ENCODE data around the gene MOGAT1.

- no peak for TF ChIP-seq CTCF (IDR thresholded peaks at IDR 0.05)
- no peak for TF ChIP-seq POLR2A (IDR thresholded peaks at IDR 0.05)
- TF ChIP-seq EP300 (IDR thresholded peaks at IDR 0.05), result no peak
Measured at GRCh38 chr2:222686086-222686750, 14.8 kb downstream of the MOGAT1 start.
